HUES48 (cell line): ENCODE data around the gene MYZAP.

Experiments
- H3K27ac ChIP-seq: one replicate; pipeline ENCODE4 v1.7.0; 2013; ENCODE audit warnings: low read depth, low read length, inconsistent platforms
- H3K27me3 ChIP-seq: 2 replicates; pipeline ENCODE4 v1.6.1; 2013; ENCODE audit warnings: mild to moderate bottlenecking, low read length; ENCODE audit not compliant: control insufficient read depth, insufficient read depth
- H3K36me3 ChIP-seq: 2 replicates; pipeline ENCODE4 v1.6.1; 2013; ENCODE audit warnings: low read length; ENCODE audit not compliant: control insufficient read depth, insufficient read depth
- H3K4me1 ChIP-seq: 2 replicates; pipeline ENCODE4 v1.6.1; 2013; ENCODE audit warnings: mild to moderate bottlenecking, low read length; ENCODE audit not compliant: control insufficient read depth, insufficient read depth
- H3K4me3 ChIP-seq: 2 replicates; pipeline ENCODE4 v1.5.1; 2013; ENCODE audit warnings: mild to moderate bottlenecking, low read depth, low read length
- H3K9ac ChIP-seq: 2 replicates; pipeline ENCODE4 v1.6.1; 2013; ENCODE audit warnings: mild to moderate bottlenecking, low read depth, low read length, moderate library complexity
- H3K9me3 ChIP-seq: 2 replicates; pipeline ENCODE4 v1.6.1; 2013; ENCODE audit warnings: low read length; ENCODE audit not compliant: control insufficient read depth, insufficient read depth

Gene MYZAP

DNA sequence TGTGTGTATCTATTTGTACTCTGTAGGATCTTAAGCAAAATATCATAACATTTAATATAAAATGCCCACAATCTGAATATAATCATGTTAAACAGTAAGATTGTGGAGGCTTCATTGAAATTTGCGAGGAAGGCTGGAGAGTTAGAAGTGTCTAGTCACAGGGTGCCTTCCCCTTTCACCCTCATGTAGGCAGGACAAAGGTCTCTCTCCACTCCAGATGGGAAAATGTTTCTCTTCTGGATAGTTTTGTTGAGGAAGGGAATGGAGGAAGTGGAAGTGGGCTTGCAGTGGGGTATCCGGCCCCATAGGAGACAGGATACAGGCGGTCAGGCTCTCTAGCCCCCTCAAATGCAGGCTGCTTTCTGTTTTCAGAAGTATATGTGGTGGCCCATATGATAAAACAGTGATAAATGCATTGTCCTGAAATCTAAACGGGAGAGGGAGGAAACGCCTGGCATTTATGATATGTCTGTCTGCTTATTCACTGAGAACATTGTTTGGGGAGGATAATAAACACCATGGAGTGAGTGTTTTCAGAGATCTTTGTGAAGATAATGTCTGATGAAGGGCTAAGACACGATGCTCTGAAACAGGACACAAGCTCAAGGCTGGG lies 13.3 kb upstream of the MYZAP start:
- Histone ChIP-seq H3K27me3 (no peaks in the 10 kb centered on the region), H3K4me1 (no peaks in the 10 kb centered on the region), H3K9me3 (no peaks in the 10 kb centered on the region), H3K36me3 (no peaks in the 10 kb centered on the region), H3K4me3 (no peak overlapping the region), H3K27ac (no peak overlapping the region), H3K9ac (no peak overlapping the region)

DNA sequence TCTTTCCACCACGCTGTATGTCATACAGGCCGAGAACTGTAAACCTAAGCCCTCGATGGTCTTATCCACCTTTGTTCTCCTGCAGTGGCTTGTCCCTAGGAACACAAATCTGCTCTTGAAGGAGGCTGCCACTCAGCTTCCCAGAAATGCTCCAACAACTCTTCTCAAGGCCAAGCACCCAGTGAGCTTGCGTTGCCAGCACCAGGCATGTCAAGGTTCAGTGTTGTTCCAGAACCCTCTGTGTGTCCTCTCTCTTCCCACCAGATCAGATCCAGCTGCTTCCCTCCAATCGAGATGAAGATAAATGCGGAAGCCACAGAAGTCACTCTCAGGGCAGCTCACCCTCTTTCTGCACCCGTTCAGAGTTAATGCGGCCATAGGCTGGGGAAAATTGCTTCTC lies 11.3 kb upstream of the MYZAP start:
- Histone ChIP-seq H3K27ac (no peak overlapping the region), H3K9me3 (no peaks in the 10 kb centered on the region), H3K36me3 (no peaks in the 10 kb centered on the region)

DNA sequence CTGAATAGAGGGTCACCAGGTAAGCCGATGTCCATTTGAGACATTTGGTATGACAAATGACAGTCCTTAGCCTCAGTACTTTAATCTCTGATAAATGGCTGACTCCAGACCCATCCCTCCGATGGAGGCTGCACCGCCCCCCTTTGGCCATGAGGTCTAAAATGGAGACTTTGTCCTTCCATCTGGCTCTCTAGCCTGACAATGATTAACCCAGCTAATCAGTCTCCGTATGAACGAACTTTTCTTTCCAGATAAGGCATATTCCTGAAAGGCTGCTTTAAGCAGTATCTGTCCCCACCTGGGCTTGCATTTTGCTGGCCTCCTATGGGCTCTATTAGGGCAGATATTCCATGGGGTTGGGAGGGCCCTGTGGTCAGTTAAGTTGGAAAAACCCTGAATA lies 10.8 kb upstream of the MYZAP start:
- Histone ChIP-seq H3K4me1 (no peaks in the 10 kb centered on the region), H3K36me3 (no peaks in the 10 kb centered on the region), H3K27me3 (no peaks in the 10 kb centered on the region), H3K9ac (no peak overlapping the region), H3K9me3 (no peaks in the 10 kb centered on the region), H3K4me3 (no peak overlapping the region), H3K27ac (no peak overlapping the region)

More for the DNA sequence above, 11.3 kb upstream of the MYZAP start:
- no peaks in the 10 kb centered on the region for H3K4me1 ChIP-seq
- no peak overlapping the region for H3K4me3 ChIP-seq
- no peaks in the 10 kb centered on the region for H3K27me3 ChIP-seq
- H3K9ac ChIP-seq: no peak overlapping the region

- Histone ChIP-seq H3K27me3 (no peaks in the 10 kb centered on the region), H3K36me3 (no peaks in the 10 kb centered on the region), H3K4me3 (no peak overlapping the region), H3K27ac (no peak overlapping the region), H3K9ac (no peak overlapping the region), H3K4me1 (no peaks in the 10 kb centered on the region), H3K9me3 (no peaks in the 10 kb centered on the region)
Measured at GRCh38 chr15:57582090-57582489, 9.6 kb upstream of the MYZAP start.

GRCh38 chr15:57583282-57583681 lies 8.4 kb upstream of the MYZAP start:
- no peaks in the 10 kb centered on the region for H3K4me1 ChIP-seq
- no peaks in the 10 kb centered on the region for H3K36me3 ChIP-seq
- H3K27me3 ChIP-seq: no peaks in the 10 kb centered on the region

GRCh38 chr15:57583720-57584119 lies 8.0 kb upstream of the MYZAP start:
- Histone ChIP-seq H3K27ac (no peak overlapping the region), H3K9ac (no peak overlapping the region), H3K36me3 (no peaks in the 10 kb centered on the region), H3K4me1 (no peaks in the 10 kb centered on the region), H3K4me3 (no peak overlapping the region), H3K27me3 (no peaks in the 10 kb centered on the region), H3K9me3 (no peaks in the 10 kb centered on the region)

More at GRCh38 chr15:57583282-57583681, 8.4 kb upstream of the MYZAP start:
- H3K4me3 ChIP-seq: no peak overlapping the region
- no peak overlapping the region for H3K9ac ChIP-seq
- H3K9me3 ChIP-seq: no peaks in the 10 kb centered on the region
- no peak overlapping the region for H3K27ac ChIP-seq

- H3K36me3 ChIP-seq: no peaks in the 10 kb centered on the region
- H3K4me1 ChIP-seq: 0 out of 2 replicates have a peak, but pooled peaks cover 3% of the 10 kb centered on the region
- H3K27me3 ChIP-seq: peaks cover 19% of the 10 kb centered on the region
- H3K27ac ChIP-seq: no peak overlapping the region
- no peaks in the 10 kb centered on the region for H3K9me3 ChIP-seq
- no peak overlapping the region for H3K9ac ChIP-seq
- H3K4me3 ChIP-seq: no peak overlapping the region
Measured at GRCh38 chr15:57586661-57587424, 4.9 kb upstream of the MYZAP start.

- no peak overlapping the region for H3K4me3 ChIP-seq
- no peaks in the 10 kb centered on the region for H3K36me3 ChIP-seq
- 0 out of 2 replicates have a peak, but pooled peaks cover 3% of the 10 kb centered on the region for H3K4me1 ChIP-seq
- no peak overlapping the region for H3K9ac ChIP-seq
- peaks cover 31% of the 10 kb centered on the region for H3K27me3 ChIP-seq
- no peaks in the 10 kb centered on the region for H3K9me3 ChIP-seq
- H3K27ac ChIP-seq: no peak overlapping the region
Measured at GRCh38 chr15:57589281-57589680, 2.4 kb upstream of the MYZAP start.

DNA sequence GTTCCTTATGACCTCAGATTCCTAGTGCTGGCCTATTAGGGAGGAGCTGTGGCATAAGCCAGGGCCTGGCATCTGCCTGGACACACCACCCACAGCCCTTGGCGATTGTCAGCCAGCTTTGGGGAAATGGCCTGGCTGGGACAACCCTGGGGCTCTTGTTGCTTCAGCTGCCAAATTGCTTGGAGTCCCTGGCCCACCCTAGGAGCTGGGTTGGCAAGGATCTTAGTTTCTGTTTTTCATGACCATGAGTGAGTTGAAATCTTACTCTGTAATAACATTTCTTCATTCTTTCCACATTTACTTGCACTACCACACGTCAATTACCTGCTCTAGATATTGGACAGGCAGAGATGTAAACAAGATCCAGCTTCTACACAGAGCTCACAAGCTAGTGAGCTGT lies 1.9 kb upstream of the MYZAP start:
- H3K4me3 ChIP-seq: no peak overlapping the region
- H3K27ac ChIP-seq: no peak overlapping the region
- no peak overlapping the region for H3K9ac ChIP-seq
- H3K36me3 ChIP-seq: no peaks in the 10 kb centered on the region
- no peaks in the 10 kb centered on the region for H3K9me3 ChIP-seq
- H3K4me1 ChIP-seq: 0 out of 2 replicates have a peak, but pooled peaks cover 3% of the 10 kb centered on the region
- H3K27me3 ChIP-seq: peaks cover 31% of the 10 kb centered on the region

GRCh38 chr15:57591237-57591821 lies 375 bp upstream of the MYZAP start:
- Histone ChIP-seq H3K27me3 (peaks cover 31% of the 10 kb centered on the region), H3K4me3 (peak overlapping the region; percentile 69), H3K27ac (no peak overlapping the region), H3K9me3 (no peaks in the 10 kb centered on the region), H3K9ac (no peak overlapping the region), H3K4me1 (0 out of 2 replicates have a peak, but pooled peaks cover 3% of the 10 kb centered on the region), H3K36me3 (no peaks in the 10 kb centered on the region)

DNA sequence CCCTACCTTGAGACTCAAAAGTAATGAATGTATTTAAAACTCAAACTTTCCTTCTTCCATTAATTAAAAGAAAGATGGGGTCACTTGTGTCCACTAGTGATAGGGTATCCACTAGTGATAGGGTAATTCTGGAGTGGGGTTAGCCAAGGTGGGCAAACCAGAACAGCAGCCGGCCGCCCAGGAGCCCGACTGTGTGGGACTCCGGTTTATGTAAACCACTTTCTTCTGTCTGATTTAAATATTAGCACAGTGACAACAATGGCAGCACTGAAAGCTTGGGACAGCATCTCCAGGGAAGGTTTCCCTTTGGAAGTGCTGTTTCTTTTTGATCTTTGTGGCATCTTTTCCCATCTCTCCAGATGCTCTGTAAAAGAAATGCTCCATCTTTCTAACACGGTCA lies 722 bp downstream of the MYZAP start:
- Histone ChIP-seq H3K4me3 (peak overlapping the region; percentile 69; the same call in 1 of the 2 replicates), H3K36me3 (no peaks in the 10 kb centered on the region), H3K9ac (no peak overlapping the region), H3K27me3 (peaks cover 31% of the 10 kb centered on the region), H3K9me3 (no peaks in the 10 kb centered on the region), H3K27ac (no peak overlapping the region), H3K4me1 (0 out of 2 replicates have a peak, but pooled peaks cover 3% of the 10 kb centered on the region)
